ENCODE data around the gene TMEM187. TPM values are rescaled to one million over a fixed set of nuclear protein-coding genes. Genes with fewer than 3 reads are reported as not detected.

The TMEM187 gene
- total RNA-seq, 4 donors from 2014 or later, result 1.5 to 9.5 (median 5.4) TPM

- ATAC-seq, result no peak
- no peak overlapping the region for H3K4me3 ChIP-seq
- H3K36me3 ChIP-seq, result peaks cover 0 to 34% of the 10 kb centered on the region in 2 donors
- TF ChIP-seq CTCF (IDR thresholded peaks at IDR 0.05), result no peak
- 80 to 100% methylated on average over 1 to 2 of the region's 8 CpGs for WGBS, 2 donors (ENCODE audit: low coverage in 1 of 2)
- no peaks in the 10 kb centered on the region for H3K27me3 ChIP-seq
- no peak overlapping the region for H3K27ac ChIP-seq
- H3K4me1 ChIP-seq, result peaks cover 0 to 46% (median 15%) of the 10 kb centered on the region in 3 donors
- no peaks in the 10 kb centered on the region for H3K9me3 ChIP-seq
These were observed 41.4 kb upstream of the TMEM187 start for GRCh38 chrX:153931151-153931550.

- Histone ChIP-seq H3K4me1 (peaks cover 0 to 40% (median 12%) of the 10 kb centered on the region in 3 donors), H3K9me3 (no peaks in the 10 kb centered on the region), H3K4me3 (no peak overlapping the region), H3K27ac (no peak overlapping the region), H3K27me3 (no peaks in the 10 kb centered on the region), H3K36me3 (peaks cover 0 to 34% of the 10 kb centered on the region in 2 donors)
- TF ChIP-seq POLR2AphosphoS5 (IDR thresholded peaks at IDR 0.05) (no peak), POLR2A (IDR thresholded peaks at IDR 0.05) (no peak), CTCF (IDR thresholded peaks at IDR 0.05) (no peak), EP300 (IDR thresholded peaks at IDR 0.05) (no peak)
- ATAC-seq, result no peak
- WGBS, 2 donors (ENCODE audit: low coverage in 1 of 2), result 89% methylated on average over 5 of the region's 13 CpGs; no CpG with 5 or more reads in 1 of the 2 donors
These were observed 40.8 kb upstream of the TMEM187 start for GRCh38 chrX:153931748-153932147.

DNA sequence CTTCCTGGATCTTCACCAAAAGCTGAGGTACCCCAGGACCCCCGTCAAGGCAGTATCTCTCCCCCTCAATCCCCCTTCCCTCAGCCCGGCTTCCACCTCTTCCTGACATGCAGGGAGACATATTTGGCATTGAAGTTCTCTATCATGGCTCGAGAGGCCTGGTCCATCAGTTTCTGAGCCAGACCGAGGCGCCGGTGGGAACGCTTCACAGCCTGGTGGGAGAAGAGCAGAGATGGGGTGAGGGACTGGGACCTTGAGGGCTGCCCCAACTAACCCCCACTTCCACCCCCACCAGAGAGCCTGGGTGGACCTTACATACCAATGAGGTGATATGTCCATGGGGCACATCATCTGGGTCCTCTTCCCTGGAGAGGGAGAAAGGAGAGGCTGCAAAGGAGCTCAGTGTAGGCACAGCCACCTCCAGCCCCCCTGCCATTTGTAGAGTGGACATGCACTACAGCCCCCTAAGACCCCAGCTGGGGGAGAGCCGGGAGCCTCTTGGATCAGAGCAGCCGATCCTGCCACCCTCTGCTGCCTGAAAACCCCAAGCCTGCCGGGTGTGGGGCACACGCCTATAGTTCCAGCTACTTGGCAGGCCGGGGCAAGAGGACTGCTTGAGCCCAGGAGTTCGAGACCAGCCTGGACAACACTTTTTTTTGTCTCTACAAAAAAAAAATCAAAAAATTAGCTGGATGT is 40.2 kb upstream of the TMEM187 start:
- peaks cover 0 to 34% (median 5%) of the 10 kb centered on the region in 3 donors for H3K4me1 ChIP-seq
- H3K36me3 ChIP-seq, result peaks cover 0 to 34% of the 10 kb centered on the region in 2 donors
- H3K27me3 ChIP-seq, result no peaks in the 10 kb centered on the region
- no peak overlapping the region for H3K4me3 ChIP-seq
- TF ChIP-seq POLR2AphosphoS5 (IDR thresholded peaks at IDR 0.05) (no peak), CTCF (IDR thresholded peaks at IDR 0.05) (no peak), POLR2A (IDR thresholded peaks at IDR 0.05) (no peak)
- no peaks in the 10 kb centered on the region for H3K9me3 ChIP-seq
- H3K27ac ChIP-seq, result no peak overlapping the region
- 82 to 100% methylated on average over 1 to 6 of the region's 13 CpGs for WGBS, 2 donors (ENCODE audit: low coverage in 1 of 2)
- no peak for ATAC-seq

DNA sequence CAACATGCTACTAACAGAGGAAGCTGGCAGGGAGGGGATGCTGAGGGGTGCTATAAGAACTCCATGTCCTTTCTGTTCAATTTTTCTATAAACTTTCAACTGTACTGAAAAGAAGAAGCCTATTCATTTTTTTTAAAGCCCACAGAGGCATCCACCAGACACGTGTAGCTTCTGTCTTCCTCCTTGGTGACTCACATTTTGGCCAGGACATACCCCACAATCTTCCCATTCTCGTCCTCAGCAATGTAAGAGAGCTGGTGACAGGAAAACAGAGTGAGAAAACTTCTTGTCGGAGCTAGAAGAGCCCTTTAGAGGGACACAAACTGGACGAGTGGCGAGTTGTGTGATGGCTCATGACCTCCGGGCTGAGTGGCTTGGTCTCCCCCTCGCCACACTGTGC is 38.8 kb upstream of the TMEM187 start:
- TF ChIP-seq POLR2AphosphoS5 (IDR thresholded peaks at IDR 0.05) (no peak), CTCF (IDR thresholded peaks at IDR 0.05) (no peak), POLR2A (IDR thresholded peaks at IDR 0.05) (no peak), EP300 (IDR thresholded peaks at IDR 0.05) (no peak)
- WGBS, 2 donors (ENCODE audit: low coverage in 1 of 2), result 0 to 65% methylated on average over 4 to 7 of the region's 7 CpGs

DNA sequence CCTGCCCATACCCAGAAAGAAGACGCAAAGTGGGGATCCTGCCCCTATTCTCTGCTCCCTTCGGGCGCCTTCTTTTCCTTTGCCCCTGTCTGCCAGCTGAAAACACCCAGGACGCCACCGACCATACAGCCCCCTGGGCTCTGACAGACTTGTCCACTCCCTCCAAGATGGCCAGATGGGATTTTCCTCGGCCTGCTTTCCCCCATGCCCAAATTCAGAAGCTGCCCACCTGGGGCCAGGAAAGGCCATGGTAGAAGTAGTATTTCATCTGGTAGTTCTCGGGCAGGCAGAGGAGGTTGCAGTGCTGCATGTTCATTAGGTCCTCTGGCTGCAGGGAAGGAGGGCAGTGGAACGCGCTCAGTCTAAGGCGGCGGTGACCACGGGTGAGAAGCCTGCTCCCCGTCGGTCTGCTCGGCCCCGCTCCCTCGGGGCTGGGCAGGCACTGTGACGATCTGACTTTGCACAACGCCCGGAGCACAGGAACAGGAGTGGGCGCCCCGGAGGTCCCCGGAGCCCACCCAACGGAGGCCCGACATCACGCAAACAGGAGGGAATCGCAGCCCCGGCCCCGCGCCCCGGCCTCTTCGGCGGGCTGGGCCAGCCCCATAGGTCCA is 38.3 kb upstream of the TMEM187 start:
- no peak for TF ChIP-seq POLR2AphosphoS5 (IDR thresholded peaks at IDR 0.05)
- no peak for TF ChIP-seq POLR2A (IDR thresholded peaks at IDR 0.05)
- no peak for TF ChIP-seq EP300 (IDR thresholded peaks at IDR 0.05)
- TF ChIP-seq CTCF (IDR thresholded peaks at IDR 0.05), result no peak
- peak; percentile 9 for ATAC-seq
- 50% methylated on average over 1 of the region's 33 CpGs; no CpG with 5 or more reads in 1 of the 2 donors for WGBS, 2 donors (ENCODE audit: low coverage in 1 of 2)
- H3K4me1 ChIP-seq, result peaks cover 0 to 25% (median 4%) of the 10 kb centered on the region in 3 donors
- H3K4me3 ChIP-seq, result peak overlapping the region; percentile 65 to 78
- H3K27ac ChIP-seq, result peak overlapping the region in 3 of 4 donors; percentile 74 to 79 (median 76)
- H3K9me3 ChIP-seq, result no peaks in the 10 kb centered on the region
- H3K36me3 ChIP-seq, result peaks cover 0 to 34% of the 10 kb centered on the region in 2 donors
- no peaks in the 10 kb centered on the region for H3K27me3 ChIP-seq

More for the DNA sequence above, 38.8 kb upstream of the TMEM187 start:
- Histone ChIP-seq H3K9me3 (no peaks in the 10 kb centered on the region), H3K4me3 (peak overlapping the region; percentile 65 to 78), H3K27me3 (no peaks in the 10 kb centered on the region), H3K36me3 (peaks cover 0 to 34% of the 10 kb centered on the region in 2 donors), H3K4me1 (peaks cover 0 to 30% (median 4%) of the 10 kb centered on the region in 3 donors), H3K27ac (peak overlapping the region in 3 of 4 donors; percentile 74 to 79 (median 76))
- no peak for ATAC-seq
